Breast epithelium (tissue), 3 donors: ENCODE results near the gene RNF151.

Experiments
- CTCF ChIP-seq, 3 donors: fragments of 450-650 bp; IDR thresholded peaks; one replicate each; pipeline ENCODE4 v1.5.1; 2016 to 2017; ENCODE audit warnings: antibody characterized with exemption in 3 of 3, mild to moderate bottlenecking in 3 of 3, moderate library complexity in 3 of 3
- POLR2A ChIP-seq: fragments of 450-650 bp; IDR thresholded peaks from one replicate; pipeline ENCODE4 v1.6.1; 2016; ENCODE audit warnings: antibody characterized with exemption, mild to moderate bottlenecking, moderate library complexity
- POLR2AphosphoS5 ChIP-seq, 3 donors: sonication (generic); formaldehyde crosslinking; IDR thresholded peaks; one replicate each; pipeline ENCODE4 v1.6.1; 2017; ENCODE audit warnings: antibody characterized with exemption in 3 of 3

GRCh38 chr16:1993731-1994131 is 27.1 kb downstream of the RNF151 start:
- TF ChIP-seq CTCF (IDR thresholded peaks at IDR 0.05), result no peak
- no peak for TF ChIP-seq POLR2A
- no peak for TF ChIP-seq POLR2AphosphoS5 (IDR thresholded peaks at IDR 0.05)
